GM12864 (cell line): ENCODE measurements around the gene COX10.

ENCODE experiments used
- DNase-seq: peaks from one replicate; pipeline ENCODE4 v3.0.0-alpha.2; 2011; ENCODE audit warnings: low read depth
- H3K4me3 ChIP-seq: 2 replicates; pipeline ENCODE4 v1.5.1; 2011; ENCODE audit warnings: mild to moderate bottlenecking, low read depth, low read length, control low read depth
- CTCF ChIP-seq: IDR thresholded peaks from 2 replicates; pipeline ENCODE4 v1.5.1; 2011; ENCODE audit warnings: low read depth, mild to moderate bottlenecking, moderate library complexity, low read length, control low read depth, inconsistent platforms; ENCODE audit errors: missing control alignments

Gene COX10

GRCh38 chr17:14089179-14089578 is 19.9 kb downstream of the COX10 start:
- no peak for TF ChIP-seq CTCF
- DNase-seq, result no peak
- H3K4me3 ChIP-seq, result no peak overlapping the region

GRCh38 chr17:14091367-14091766 is 22.1 kb downstream of the COX10 start:
- no peak for TF ChIP-seq CTCF
- DNase-seq, result no peak
- no peak overlapping the region for H3K4me3 ChIP-seq

- no peak for DNase-seq
- no peak overlapping the region for H3K4me3 ChIP-seq
- no peak for TF ChIP-seq CTCF
Measured at GRCh38 chr17:14092808-14093207, 23.5 kb downstream of the COX10 start.

- no peak for TF ChIP-seq CTCF
- no peak overlapping the region for H3K4me3 ChIP-seq
- no peak for DNase-seq
Measured at GRCh38 chr17:14094676-14095601, 25.6 kb downstream of the COX10 start.

GRCh38 chr17:14095631-14096030 is 26.3 kb downstream of the COX10 start:
- no peak for DNase-seq
- TF ChIP-seq CTCF, result no peak
- H3K4me3 ChIP-seq, result no peak overlapping the region

GRCh38 chr17:14098246-14098645 is 28.9 kb downstream of the COX10 start:
- no peak for TF ChIP-seq CTCF
- no peak overlapping the region for H3K4me3 ChIP-seq
- DNase-seq, result no peak

- H3K4me3 ChIP-seq, result no peak overlapping the region
- DNase-seq, result no peak
- TF ChIP-seq CTCF, result no peak
Measured at GRCh38 chr17:14101976-14102375, 32.7 kb downstream of the COX10 start.
